HG02852 (cell line): ENCODE measurements around the gene IP6K2.

Experiments used
- ATAC-seq: cut with Tn5 transposase; IDR thresholded peaks from one replicate; pipeline ENCODE4 v1.9.1; 2021; ENCODE audit warnings: mild to moderate bottlenecking, moderate library complexity; ENCODE audit not compliant: unreplicated experiment

The IP6K2 gene

GRCh38 chr3:48692551-48692950 is 24.5 kb downstream of the IP6K2 start:
- no peak for ATAC-seq

GRCh38 chr3:48690846-48691458 is 26.1 kb downstream of the IP6K2 start:
- ATAC-seq = no peak

GRCh38 chr3:48689384-48689783 is 27.6 kb downstream of the IP6K2 start:
- no peak for ATAC-seq

GRCh38 chr3:48688737-48689075 is 28.3 kb downstream of the IP6K2 start:
- no peak for ATAC-seq

GRCh38 chr3:48688032-48688736 is 28.8 kb downstream of the IP6K2 start:
- no peak for ATAC-seq

DNA sequence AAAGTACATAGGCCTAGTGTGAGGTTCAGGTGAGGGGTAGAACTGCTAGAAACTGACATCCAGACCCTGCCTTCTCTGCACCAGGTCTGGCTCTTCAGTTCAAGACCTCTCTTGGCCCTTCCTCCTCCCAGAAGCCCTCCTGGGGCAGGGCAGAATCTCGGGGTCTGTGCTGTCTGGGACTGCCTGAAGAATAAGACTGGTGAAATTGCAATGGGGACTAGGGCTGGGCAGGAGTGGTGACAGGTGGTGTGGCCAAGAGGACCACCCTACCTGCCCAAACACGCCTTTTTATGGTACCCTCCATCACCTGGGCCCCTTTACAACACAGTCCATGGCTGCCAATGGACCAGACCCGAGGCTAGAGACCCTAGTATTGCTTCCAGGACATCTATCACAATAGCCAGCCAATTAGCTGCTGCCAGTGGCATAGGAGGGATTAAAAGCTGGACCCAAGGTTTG is 29.8 kb downstream of the IP6K2 start:
- ATAC-seq = no peak

DNA sequence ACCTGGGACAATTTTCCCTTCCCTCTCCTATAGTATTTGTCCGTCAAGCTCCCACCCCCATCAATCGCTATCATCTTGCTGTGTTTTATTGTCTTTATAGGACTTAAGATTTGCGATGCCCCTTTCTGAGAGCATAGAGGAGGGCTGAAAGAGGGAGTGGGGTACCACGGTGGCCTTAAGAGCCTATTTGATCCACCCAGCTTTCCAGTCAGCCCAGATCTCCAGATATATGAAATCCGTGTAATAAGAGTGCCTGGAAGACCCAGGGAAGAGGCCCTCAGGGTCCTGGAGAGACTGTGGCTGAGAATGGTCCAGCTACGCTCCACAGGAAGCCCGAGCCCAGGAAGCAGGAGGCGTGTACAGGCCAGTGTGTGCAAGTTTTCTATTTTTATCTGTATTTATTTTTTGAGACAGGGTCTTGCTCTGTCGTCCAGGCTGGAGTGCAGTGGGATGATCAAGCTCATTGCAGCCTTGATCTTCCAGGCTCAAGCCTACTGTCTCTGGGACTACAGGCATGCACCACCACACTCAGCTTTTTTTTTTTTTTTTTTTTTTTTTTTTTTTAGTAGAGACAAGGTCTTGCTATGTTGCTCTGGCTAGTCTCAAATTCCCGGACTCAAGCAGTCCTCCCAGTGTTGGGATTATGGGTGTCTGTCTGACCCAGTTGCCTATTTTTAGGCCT is 30.3 kb downstream of the IP6K2 start:
- no peak for ATAC-seq

- ATAC-seq = peak; percentile 81
Measured at GRCh38 chr3:48685603-48686511, 31.2 kb downstream of the IP6K2 start, which contains the start of gene NCKIPSD. Gene NCKIPSD (minus strand): TSS chr3:48685915. CDS start chr3:48685807, 108 bp downstream.

DNA sequence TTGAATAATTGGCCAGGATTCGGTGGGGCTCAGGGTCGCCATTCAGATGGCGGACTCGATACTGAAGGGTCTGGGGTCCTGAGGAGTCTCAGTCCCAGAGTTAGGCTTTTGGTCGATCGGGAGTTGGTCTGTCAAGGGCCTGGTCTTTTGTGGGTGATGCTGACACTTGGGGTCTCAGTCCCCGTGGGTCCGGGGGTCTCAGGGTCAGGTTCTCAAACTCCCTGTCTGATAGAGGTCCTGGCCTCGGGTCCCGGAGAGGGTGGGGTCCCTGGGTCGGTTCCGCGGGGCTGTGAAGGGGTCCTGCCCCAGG is 31.8 kb downstream of the IP6K2 start:
- peak; percentile 4 for ATAC-seq

GRCh38 chr3:48684480-48685143 is 32.4 kb downstream of the IP6K2 start:
- no peak for ATAC-seq

DNA sequence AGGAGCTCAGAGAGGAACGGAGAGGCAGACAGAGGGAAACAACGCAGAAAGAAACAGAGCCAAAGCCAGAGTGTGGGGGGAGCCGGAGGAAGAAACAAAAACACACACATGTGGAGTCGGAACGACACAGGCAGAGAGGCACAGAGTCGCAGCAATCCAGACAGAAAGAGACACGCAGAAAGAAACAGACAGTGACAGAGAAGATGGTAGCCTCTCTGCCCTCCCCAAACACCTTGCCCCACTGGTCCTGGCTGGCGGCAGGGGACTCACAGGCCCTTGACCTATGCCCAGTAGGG is 33.0 kb downstream of the IP6K2 start:
- ATAC-seq = no peak

DNA sequence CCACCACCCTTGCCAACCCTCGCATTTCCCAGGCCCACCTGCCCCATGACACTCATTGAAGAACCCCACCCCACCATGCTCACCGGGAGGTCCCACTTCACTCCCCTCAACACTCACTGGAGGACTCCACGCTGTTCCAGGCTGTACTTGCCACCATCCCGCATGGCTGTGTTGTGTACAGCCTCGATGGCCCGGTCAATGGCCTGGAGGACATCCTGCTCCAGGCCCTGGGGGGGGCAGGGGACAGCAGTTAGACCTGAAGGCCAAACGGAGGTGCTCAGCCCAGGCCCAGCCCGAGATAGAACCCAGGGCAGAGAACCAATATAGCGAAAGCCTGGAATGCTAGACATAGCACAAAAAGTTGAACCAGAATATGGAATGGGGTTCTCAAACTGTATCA is 34.2 kb downstream of the IP6K2 start:
- ATAC-seq = no peak

- ATAC-seq = no peak
Measured at GRCh38 chr3:48681974-48682610, 34.9 kb downstream of the IP6K2 start.

- ATAC-seq = no peak
Measured at GRCh38 chr3:48681541-48681880, 35.5 kb downstream of the IP6K2 start.

DNA sequence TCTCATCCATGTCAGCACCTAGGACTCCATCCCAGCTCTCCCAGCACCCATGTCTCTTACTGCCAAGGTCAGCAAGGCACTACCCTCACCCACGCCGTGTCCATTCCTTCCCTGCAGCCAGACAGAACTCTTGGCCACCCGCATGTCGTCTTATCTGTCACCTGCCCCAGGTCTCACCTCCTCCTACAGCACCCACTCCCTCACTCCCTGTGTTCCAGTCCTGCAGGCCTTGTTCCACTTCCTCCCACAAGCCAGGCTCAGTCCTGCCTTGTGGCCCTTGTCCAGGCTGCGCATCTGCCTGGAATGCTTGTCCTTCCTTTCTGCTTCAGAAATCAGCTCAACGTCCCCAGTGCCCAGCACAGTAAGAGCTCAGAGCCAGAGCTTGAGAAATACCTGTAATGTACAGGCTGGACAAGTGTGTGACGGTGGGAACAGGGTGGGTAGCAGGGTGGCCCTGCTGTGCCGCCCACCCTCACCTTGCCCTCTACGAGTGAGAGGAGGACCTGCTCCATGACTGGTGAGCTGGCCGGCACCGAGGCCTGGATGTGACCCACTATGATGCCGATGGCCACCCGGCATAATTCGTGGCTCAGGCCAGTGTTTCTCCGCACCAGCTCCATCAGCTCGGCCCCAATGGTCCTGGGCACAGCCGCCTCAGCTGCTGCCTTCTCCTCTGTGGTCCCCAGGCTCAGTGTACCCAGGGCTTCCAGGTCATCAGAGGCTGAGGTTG is 36.0 kb downstream of the IP6K2 start:
- no peak for ATAC-seq

GRCh38 chr3:48679411-48680391 is 37.3 kb downstream of the IP6K2 start:
- no peak for ATAC-seq

DNA sequence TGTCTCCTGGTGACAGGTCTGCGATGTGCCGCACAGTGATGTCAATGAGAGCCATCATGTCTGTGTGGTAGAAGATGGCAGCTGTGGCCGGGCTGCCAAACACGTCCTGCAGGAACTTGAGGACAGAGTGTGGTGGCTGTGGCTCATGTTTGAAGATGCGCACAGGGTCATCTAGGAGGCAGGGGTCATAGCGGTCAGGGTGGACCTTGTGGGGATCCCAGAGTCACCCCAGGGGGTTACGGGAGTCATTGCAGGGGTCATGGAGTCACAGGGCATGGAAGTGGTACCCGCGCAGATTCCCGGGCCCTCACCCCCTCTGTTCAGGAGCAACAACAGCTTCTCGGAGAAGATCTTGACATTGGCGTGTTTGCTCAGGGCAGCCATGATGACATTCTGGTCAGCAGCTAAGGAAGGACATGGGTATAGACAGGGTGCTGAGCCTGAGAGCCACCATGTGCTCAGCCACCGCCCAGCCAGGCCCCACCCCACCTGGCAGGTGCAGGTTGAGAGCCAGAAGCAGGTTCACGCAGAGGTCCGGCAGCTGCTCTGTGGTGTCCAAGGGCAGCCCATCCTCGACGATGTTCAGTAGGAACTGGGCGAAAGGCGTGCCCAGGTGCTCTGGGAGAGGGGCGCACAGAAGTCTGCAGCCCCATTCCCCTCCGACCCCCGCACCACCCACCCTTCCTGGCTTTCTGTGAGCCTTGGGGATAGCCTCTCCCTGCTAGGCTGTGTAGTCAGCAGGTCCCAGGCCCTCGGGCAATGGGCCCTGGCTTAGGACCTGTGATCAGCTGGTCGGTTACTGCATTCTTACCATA is 38.2 kb downstream of the IP6K2 start:
- ATAC-seq = no peak

DNA sequence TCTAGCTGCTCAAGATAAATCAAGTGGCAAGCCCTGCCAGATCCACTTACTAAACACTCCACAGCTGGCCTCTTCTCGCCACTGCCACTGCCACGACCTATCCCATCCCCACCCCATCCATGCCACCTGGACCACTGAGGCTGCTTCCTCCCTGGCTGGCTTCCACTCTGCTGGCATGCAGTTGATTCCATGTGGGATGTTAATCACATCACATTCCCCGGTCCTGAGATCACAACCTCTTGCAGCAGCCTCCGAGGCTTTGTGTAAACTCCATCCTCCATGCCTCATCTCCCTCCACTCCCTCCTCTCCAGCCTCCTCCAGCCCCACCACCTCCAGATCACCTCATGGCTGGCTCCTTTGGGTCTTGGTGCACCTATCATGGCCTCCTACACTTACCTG is 39.0 kb downstream of the IP6K2 start:
- ATAC-seq = no peak
